ENCODE measurements around the gene AMN1.
"Not testable (repeated sequence)": the region's sequence is repeated elsewhere in the genome, so short reads cannot be mapped to it uniquely, and the experiment has no call there.

Gene AMN1

GRCh38 chr12:31682136-31682962 is 46.5 kb downstream of the AMN1 start:
- Histone ChIP-seq H3K9me3 (ENCODE audit: severe bottlenecking) (peaks cover 3% of the 10 kb centered on the region), H3K36me3 (no peaks in the 10 kb centered on the region; the same call in 1 of the 2 replicates), H3K27me3 (ENCODE audit: insufficient read depth, low read depth, severe bottlenecking) (no peaks in the 10 kb centered on the region), H3K27ac (no peak overlapping the region), H3K4me3 (ENCODE audit: low read depth, low read length) (no peak overlapping the region)
- DNase-seq: peak; percentile 64
- TF ChIP-seq CTCF (IDR thresholded peaks at IDR 0.05; ENCODE audit: low read depth, low read length): peak; percentile 77

GRCh38 chr12:31672521-31672920 is 56.3 kb downstream of the AMN1 start:
- Histone ChIP-seq H3K36me3 (no peaks in the 10 kb centered on the region), H3K9me3 (ENCODE audit: severe bottlenecking) (peaks cover 8% of the 10 kb centered on the region), H3K4me3 (ENCODE audit: low read depth, low read length) (no peak overlapping the region), H3K27ac (no peak overlapping the region), H3K27me3 (ENCODE audit: insufficient read depth, low read depth, severe bottlenecking) (no peaks in the 10 kb centered on the region)
- no peak for DNase-seq
- no peak for TF ChIP-seq CTCF (IDR thresholded peaks at IDR 0.05; ENCODE audit: low read depth, low read length)

GRCh38 chr12:31669582-31669981 is 59.2 kb downstream of the AMN1 start:
- not testable (repeated sequence) for DNase-seq; H3K27ac ChIP-seq; H3K36me3 ChIP-seq; H3K4me3 ChIP-seq (ENCODE audit: low read depth, low read length); H3K9me3 ChIP-seq (ENCODE audit: severe bottlenecking); H3K27me3 ChIP-seq (ENCODE audit: insufficient read depth, low read depth, severe bottlenecking)

GRCh38 chr12:31669020-31669419 is 59.8 kb downstream of the AMN1 start:
- Histone ChIP-seq H3K27ac (no peak overlapping the region), H3K27me3 (ENCODE audit: insufficient read depth, low read depth, severe bottlenecking) (no peaks in the 10 kb centered on the region), H3K9me3 (ENCODE audit: severe bottlenecking) (peaks cover 8% of the 10 kb centered on the region), H3K4me3 (ENCODE audit: low read depth, low read length) (no peak overlapping the region), H3K36me3 (no peaks in the 10 kb centered on the region)
- no peak for TF ChIP-seq CTCF (IDR thresholded peaks at IDR 0.05; ENCODE audit: low read depth, low read length)
- DNase-seq: no peak

- Histone ChIP-seq H3K9me3 (ENCODE audit: severe bottlenecking) (peaks cover 3% of the 10 kb centered on the region), H3K36me3 (no peaks in the 10 kb centered on the region), H3K27me3 (ENCODE audit: insufficient read depth, low read depth, severe bottlenecking) (no peaks in the 10 kb centered on the region), H3K27ac (no peak overlapping the region), H3K4me3 (ENCODE audit: low read depth, low read length) (no peak overlapping the region)
- DNase-seq: no peak
- no peak for TF ChIP-seq CTCF (IDR thresholded peaks at IDR 0.05; ENCODE audit: low read depth, low read length)
Measured at GRCh38 chr12:31664038-31664437, 64.8 kb downstream of the AMN1 start.

GRCh38 chr12:31663576-31663975 is 65.2 kb downstream of the AMN1 start:
- Histone ChIP-seq H3K27me3 (ENCODE audit: insufficient read depth, low read depth, severe bottlenecking) (no peaks in the 10 kb centered on the region), H3K4me3 (ENCODE audit: low read depth, low read length) (no peak overlapping the region), H3K36me3 (no peaks in the 10 kb centered on the region), H3K27ac (no peak overlapping the region), H3K9me3 (ENCODE audit: severe bottlenecking) (no peaks in the 10 kb centered on the region)
- DNase-seq: no peak
- no peak for TF ChIP-seq CTCF (IDR thresholded peaks at IDR 0.05; ENCODE audit: low read depth, low read length)
